NCI-H526 treated with DMSO at 0.1 percent for 48 hours (cell line): ENCODE data around the gene PKIG.

Experiments used
- DNase-seq: peaks from one replicate; lab custom pipeline; 2025; lab: John Stamatoyannopoulos, UW

The PKIG gene

DNA sequence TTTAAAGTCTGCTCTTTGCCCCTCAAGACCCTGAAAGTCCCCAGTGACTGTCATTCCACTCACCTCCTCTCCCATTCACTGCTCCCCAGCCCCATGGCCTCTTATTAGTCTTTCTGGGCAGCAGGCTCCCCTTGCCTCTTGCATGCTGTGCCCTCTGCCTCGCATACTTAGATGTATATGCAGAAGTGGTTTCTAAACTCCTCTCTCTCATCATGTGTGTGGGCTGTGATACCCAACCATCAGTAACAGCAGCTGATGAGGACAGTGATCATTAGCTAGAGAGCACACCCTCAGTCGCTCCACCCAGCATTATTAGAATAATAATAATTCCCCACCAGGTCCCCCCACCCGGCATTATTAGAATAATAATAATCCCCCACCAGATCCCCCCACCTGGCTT, 14.5 kb downstream of the PKIG start:
- no peak for DNase-seq

DNA sequence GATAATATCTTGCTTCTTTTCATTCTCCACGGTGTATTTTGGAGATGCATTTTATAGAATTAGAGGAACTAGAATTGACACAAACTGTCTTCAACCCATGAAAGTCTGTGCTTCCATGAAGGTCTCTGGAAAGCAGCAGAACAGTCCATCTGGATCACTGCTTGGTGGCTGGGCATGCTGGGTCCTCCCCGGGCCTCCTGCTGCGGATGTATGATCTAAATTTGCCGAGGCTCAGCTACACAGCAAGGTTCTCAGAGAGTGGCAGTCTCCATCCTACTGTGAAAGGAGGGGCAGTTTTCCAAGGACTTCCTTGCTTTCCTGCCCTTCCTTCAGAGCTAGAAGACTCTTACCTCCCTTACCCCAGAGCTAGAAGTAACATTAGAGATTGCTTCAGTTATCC, 15.1 kb downstream of the PKIG start:
- DNase-seq = no peak

DNA sequence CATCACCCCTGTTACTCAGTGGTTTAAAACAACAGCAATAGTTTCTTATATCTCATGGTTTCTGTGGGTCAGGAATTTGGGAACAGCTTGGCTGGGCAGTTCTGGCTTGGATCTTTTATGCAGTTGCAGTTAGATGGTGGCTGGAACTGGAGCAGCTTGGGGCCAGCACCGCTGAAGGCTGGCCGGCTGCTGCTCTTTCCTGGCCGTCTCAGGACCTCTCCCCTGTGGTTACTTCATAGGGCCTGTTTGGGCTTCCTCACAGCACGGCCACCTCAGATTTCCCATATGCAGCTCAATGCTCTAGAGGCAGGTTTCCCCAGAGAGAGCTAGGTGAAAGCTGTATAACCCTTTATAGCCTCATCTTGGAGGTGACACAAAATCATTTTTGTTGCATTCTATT, 15.6 kb downstream of the PKIG start:
- DNase-seq = no peak

DNA sequence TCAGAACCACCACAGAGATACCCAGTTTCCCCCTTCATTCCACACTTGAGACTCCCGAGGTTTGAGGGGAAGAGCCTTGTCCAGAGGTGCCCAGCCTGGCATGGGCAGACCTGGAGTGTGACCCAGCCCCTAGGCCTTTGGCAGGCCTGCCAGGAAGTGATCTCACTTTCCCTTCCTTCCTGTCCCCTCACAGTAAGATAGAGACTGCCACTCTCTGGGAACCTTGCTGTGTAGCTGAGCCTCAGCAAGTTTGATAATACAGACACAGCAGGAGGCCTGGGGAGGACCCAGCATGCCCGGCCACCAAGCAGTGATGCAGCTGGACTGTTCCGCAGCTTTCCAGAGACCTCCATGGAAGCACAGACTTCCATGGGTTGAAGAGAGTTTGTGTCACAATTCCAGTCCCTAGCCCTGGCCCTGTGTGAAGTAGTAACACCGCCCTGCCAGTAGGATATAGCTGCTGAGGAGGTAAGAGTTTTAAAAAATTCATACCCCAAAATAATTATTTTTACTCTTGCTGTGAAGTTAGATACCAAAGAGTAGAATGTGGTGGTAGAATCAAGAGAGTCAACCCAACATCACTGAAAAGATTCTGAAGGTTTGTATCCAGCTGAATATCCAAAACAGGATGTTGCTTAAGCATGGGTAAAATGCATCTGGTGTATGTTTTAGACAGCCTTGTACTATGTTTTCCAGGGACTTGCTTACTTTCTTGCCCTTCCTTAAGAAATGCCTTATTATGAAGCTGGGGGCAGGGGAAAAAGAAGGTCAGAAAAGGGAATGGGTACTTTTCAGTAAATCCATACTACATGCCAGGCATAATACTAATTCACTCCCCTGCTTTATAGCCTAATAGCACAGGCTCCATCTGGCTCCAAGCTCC, 16.3 kb downstream of the PKIG start:
- DNase-seq = no peak

DNA sequence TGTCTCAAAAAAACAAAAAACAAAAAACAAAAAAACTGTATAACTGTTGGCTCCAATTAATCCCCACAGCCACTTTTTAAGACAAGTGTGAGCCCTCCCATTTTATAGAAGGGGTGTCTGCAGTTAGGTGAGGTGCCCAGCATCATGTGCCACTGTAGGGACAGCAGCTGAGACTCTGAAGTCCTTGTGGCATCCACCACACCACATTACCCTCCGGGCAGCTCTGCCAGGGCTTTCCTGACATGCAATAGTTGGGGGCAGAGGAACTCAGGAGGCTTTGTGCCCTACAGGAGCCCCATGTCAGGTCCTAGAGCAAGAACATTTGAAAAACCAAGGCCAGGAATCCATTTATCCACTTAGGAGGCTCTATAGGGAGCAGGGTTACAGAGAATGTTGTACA, 17.3 kb downstream of the PKIG start:
- no peak for DNase-seq

DNA sequence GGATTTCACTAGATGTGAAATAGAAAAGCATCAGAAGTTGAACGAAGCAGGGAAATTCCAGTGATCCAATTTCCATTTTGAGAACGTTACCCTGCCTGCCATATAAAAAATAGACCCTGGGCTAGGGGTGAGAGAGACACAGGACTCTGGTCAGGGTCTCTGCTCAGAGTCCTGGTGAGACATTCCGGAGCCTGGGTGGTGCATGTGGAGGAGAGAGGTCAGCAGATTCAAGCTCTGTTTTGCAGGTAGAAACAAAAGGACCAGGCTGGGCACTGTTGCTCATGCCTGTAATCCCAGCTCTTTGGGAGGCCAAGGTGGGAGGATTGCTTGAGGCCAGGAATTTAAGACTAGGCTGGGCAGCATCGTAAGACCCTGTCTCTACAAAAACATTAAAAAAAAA, 17.9 kb downstream of the PKIG start:
- DNase-seq = no peak

DNA sequence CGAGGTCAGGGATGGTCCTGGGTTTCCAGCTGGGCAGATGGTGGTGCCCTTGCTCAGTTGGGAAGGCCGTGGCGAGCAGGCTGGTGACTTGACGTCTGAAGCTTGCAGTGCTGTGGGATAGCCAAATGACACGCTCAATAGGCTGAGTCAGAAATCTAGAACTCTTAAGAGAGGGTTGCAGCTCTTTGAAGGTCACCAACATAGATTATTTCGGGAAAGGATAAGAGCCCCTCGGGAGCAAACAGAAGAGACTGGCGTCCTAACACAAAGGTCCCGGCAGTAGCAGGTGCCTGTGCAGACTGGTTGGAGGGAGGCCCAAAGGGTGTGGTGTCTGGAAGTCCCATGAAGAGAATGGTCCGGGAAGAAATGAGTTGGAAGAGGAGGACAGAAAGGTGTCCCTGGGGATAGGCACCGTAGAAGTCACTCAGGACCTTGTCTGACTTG, 18.4 kb downstream of the PKIG start:
- no peak for DNase-seq

DNA sequence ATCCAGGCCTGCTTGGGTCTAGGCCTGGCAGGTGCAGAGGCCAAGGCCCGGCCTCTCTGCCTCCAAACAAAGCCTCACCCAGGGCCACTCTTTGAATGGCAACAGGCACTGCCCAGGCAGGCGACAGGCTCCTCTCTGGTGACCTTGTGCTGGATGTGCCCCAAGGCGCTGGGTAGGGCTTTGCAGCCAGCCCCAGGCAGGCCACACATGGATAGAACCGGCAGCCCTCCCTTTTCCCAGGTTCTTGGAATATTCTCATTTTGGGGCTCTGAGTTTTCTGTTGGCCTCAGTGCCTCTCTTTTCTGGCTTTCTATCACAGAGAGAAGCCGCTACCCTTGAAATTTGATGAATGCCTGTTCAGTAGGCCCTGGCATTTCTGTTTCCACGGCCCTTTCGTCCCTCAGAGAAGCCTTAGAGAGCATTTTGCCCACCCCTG, 18.9 kb downstream of the PKIG start:
- no peak for DNase-seq

DNA sequence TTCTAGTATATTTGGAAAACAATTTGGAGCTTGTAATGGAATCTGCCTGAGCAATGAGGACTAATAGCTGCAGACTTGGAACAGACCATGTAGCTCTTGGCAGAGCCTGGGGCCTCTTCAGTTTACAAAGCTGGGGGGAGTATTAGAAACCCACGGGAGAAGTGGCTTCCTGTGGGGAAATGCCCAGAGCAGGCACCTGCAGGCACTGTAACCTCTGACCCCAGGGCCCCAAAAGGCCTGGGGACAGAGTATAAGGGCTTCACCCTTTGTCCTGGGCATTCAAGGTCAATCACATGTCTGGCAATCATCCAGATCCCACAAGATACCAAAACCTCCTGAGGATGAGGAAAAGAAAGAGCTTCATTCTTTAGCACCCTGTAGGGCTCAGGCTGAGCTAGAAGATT, 19.4 kb downstream of the PKIG start:
- DNase-seq = no peak

DNA sequence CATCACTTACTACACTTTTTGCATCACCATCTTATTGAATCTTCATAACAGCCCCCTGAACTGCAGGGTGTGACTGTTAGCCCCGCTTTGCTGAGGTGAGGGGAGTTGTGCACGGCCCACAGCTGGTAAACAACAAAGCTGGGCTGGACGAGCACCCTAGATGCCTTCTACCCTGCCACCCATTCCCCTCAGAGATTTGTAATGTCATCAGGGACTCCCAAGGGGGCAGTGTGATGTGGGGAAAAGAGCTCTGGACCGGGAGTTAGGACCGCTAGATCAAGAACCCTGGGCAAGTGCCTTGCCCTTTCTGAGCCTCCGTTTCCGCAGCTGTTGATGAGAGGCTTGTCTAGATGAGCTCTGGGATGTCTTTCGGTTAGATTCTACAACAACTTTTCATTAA, 20.9 kb downstream of the PKIG start:
- DNase-seq = no peak

DNA sequence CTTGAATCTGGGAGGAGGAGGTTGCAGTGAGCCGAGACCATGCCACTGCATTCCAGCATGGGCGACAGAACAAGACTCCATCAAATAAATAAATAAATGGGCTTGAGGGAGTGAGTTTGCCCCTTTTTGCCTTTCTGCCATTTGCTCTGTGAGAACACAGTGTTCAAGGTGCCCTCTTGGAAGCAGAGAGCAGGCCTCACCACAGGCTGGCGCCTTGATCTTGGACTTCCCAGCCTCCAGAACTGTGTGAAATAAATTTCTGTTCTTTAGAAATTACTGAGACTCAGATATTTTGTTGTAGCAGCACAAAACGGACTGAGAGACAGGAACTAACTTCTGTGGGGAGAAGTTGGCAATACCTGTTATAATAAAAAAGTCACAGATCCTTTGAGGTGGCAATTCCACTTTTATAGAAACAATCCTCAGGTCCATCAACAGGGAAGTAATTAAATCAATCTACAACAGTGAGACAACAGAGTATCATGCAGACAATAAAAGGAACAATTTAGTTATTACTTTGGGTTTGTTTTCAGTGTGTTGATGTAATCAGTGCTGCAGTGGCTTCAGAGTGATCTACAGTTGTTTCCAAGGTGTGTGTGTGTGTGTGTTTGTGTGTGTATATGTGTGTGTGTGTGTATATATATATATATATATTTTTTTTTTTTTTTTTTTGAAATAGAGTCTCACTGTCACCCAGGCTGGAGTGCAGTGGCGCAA, 24.5 kb downstream of the PKIG start:
- no peak for DNase-seq

DNA sequence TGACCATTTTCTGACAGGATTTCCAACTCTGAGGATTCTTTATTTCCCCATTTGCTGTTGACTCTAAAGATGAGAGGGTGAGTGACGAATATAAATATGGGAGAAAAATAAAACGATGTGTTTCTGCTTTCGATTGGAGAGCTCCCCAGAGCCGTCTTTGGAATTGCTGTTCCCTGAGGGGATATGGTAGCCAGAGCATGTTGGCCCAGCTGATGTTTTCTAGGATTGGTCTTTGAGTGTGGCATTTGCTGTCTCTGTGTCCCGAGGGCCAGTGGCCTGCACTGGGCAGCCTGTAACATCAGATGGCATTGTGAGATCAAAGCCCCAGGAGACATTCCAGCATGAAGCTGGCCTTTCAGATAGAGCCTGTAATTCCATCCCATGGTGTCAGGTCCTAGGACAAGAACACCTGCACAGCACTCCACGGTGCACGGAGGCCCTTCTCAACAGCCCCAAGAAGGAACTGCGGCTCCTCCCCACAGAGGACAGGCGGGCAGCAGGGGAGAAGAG, 26.7 kb downstream of the PKIG start:
- no peak for DNase-seq

DNA sequence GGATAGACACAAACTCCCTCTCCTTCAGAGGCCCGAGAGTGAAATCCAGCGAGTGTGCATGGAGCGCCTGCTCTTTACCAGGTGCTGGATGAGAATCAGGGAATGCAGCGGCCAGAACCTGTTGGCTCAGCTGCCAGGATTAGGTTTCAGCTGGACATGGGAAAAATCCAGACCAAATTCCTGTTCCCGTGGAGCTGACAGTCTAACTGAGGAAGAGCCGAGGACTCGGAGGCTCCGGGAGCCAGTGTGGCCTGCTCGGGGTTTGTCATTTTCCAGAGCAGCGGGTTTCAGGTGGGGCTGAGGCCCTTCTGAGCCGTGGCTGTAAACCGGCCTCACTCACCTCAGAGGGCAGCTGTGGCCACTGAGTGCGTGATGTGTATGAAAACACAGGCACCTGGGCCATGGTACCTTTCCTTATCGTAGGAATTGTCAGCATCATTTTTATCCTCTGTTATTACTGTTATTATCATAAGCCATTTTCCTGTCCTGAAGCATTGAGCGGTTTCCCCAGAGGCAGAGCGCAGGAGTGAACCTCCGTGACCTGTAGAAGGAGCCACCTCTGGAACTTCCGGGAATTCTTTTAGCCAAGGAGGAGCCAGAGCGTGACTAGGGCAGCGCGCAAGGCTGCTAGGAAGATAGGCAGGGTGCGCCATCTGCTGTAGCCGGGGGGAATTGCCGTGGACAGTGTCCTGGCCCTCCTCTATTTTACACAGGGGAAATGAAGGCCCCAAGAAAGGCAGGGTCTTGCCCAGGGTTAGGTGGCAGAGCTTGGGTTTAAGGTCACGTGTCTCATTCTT, 27.3 kb downstream of the PKIG start:
- peak; percentile 89 for DNase-seq

DNA sequence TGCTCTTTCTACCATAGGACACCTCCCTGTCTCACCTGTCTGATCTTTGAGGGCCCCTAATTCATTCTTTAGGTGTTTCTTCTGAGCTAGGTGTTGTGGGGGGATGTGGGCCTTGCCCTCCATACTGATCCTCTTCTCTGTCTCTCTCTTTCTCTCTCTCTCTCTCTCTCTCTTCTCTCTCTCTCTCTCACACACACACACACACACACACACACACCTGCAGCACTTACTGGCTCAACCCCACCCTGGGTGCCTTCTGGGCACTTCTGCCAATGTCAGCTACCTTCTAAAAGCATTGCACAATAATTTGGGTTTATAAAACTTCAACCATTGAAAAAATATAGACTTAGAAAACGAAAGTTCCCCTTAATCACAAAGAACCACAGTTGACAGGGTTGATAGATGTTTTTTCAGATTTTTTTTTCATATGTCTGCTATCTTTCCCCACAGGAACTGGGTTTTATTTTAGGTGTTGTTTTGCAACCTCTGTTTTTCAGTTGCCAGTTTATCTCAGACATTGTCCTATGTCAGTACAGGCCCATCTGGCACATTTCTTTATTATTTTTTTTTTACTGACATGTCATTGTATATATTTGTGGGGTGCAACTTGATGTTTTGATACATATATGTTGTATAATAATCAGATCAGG, 28.1 kb downstream of the PKIG start:
- DNase-seq = no peak

DNA sequence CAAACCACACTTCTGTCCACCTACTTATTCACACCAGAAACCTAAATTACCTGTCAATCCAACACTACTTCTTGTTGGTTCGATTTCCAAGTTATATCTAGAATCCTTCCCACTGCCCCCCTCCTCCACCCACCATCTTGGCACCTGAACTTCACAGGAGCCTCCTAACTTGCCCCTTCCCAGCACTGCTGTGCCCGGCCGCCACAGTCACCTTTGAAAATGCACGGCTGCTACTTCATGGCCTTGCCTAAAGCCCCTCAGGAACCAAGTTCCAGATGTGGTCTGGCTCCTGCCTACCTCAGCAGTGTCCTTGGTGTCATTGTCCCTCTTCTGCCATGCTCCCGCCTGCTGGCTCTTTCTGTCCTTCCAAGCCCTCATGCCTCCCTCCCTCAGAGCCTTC, 31.2 kb downstream of the PKIG start:
- no peak for DNase-seq

DNA sequence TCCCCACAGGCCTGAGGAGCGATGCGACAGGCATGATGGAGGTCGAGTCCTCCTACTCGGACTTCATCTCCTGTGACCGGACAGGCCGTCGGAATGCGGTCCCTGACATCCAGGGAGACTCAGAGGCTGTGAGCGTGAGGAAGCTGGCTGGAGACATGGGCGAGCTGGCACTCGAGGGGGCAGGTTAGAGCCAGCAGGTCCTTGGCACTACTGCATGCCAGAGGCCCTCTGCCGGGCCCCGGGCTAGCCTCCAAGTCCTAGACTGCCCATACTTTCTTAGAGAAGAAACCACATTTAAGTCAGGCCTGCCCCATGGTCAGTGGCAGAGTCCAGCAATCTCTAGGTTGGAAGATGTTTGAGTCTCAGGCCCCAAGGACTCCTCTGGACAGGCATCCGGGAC, 32.1 kb downstream of the PKIG start:
- DNase-seq = no peak

DNA sequence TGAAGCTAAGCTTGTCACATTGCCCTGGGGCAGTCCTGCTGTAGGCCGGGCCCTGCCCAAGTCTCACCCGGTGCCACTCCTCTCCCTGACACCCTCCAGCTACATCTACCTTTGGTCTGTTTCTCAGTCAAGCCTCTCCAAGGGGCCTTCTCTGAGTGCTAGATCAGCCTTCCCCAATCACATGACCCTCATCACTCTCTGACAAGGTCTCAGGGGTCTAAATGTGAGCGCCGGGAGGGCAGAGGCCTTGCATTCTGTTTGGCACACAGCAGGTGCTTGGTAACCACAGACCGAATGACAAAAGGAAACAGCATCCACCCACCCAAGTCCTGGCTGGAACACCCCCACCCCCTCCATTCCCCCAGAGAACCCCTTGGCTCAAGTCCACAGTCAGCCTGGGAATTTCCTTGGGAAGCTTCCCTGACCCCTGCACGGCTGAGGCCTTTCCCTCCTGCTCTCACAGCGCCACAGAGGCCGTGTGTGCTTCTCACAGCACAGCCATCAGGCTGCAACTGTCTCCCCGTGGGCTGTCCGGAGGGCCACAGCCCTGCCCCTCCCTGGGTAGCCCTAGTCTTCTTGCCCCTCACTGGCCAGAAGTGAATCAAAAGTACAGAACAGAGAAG, 32.9 kb downstream of the PKIG start:
- DNase-seq = no peak

DNA sequence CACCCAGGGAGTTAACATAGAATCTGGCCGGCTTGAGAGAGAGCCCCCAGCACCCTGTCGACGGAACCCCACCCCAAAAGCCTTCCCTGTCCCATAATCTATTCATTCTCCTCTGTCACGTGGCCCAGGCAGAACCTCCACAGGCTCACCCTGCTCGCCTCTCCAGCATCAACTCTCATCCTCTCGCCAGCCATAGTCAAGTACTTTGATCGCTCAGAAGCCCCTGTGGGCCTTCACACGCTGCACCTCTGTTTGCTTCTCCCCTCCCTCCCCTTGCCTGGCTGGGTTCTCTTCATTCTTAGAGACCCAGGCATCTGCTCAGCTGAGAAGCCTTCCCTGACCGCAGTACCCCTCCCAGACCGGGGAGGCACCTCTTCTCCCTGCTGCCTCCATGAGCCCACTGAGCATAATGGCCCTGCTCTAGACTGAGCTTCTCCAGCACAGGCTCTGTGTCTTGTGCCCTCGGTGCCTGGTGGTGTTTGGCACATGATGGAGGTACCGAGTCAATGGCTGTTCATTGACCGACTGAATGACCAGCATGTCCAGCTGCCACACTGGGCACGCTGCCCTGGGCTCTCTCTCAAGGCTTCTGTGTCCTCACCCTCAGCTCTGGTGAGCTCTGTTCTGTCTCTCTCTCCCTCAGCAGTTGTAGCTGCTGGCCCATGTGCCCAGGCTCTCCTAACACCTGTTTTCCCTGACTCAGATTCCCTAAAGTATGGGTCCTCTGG, 33.7 kb downstream of the PKIG start:
- DNase-seq = no peak

DNA sequence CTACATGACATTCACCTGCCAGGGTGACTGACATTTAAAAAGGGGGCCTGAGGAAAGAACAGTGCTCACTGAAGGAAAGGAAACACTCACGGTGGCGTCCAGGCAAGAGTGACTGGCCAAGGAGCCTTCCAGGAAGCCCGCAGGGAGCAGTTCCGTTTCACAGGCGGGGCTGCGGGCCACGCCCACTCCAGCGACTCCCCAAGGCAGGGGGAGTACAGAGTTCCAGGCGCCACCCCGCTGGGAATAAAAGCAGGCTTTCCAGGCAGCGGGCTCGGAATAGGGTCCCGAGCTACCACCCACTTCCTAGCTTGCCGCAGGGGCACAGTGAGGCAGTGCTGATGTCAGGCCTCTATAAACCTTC, 34.2 kb downstream of the PKIG start:
- DNase-seq = no peak

DNA sequence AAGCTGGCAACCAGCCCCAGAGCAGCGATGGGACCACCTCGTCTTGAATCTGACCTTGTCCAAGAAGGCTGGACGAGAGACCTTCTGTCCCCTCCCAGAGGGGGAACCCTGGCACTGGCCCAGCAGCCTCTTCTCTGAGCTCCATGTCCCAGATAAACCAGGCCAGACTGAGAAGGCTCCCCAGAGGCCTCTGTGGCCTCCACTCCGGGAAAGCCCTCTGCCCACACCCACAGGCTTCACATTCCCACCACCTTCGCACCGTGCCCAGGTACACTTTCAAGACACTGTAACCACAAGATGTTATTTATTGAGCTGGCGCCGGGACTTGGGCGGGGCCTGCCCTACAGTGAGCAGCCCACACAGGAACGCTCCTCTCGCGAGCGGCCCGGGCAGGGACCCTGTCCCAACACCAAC, 35.9 kb downstream of the PKIG start:
- no peak for DNase-seq

DNA sequence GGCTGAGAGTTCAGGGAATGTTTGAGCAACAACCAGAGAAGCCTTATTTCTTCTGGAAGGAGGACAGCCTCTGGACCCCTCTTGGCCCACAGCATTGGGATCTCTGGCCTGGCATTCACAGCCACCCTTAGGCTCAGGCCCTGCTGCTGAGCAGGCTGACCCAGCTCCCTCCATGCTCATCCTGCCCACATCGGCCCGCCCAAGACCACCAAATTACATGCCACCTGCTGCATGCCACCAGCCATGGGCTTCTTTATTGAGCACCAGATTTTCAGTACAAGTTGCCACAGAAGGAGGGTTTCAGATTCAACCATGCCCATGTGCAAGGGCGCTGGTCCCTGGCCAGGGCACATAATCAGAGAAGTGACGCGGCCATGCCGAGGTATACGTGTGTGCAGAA, 36.9 kb downstream of the PKIG start:
- DNase-seq = no peak
